CD4-positive, alpha-beta T cell treated with Interleukin-6 at 100 ng/mL for 8 hours (primary cell): ENCODE results near the gene NEK1.
"Not testable (repeated sequence)": the region's sequence is repeated elsewhere in the genome, so short reads cannot be mapped to it uniquely, and the experiment has no call there.

Experiments used
- DNase-seq: peaks from one replicate; pipeline ENCODE4 v3.0.0-alpha.2; 2020; ENCODE audit warnings: mixed read lengths, low spot score

The NEK1 gene

GRCh38 chr4:169626331-169627282 is 14.2 kb upstream of the NEK1 start:
- DNase-seq, result no peak

DNA sequence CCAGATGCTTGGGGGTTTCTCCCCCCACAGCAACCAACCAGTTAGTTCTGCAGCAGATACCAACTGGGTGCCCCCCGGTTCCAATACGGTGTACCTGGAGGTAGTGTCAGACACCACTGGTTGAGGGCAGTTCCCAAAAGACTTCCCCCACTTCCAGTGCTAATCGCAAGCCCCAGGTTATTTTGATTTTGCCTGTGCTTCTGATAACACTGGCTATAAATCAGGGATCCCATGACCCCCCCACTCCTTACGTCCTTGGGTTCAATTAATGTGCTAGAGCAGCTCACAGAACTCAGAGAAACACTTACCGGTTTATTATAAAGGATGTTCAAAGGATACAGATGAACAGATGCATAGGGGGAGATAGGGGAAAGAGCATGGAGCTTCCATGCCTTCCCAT is 13.5 kb upstream of the NEK1 start:
- DNase-seq, result no peak

DNA sequence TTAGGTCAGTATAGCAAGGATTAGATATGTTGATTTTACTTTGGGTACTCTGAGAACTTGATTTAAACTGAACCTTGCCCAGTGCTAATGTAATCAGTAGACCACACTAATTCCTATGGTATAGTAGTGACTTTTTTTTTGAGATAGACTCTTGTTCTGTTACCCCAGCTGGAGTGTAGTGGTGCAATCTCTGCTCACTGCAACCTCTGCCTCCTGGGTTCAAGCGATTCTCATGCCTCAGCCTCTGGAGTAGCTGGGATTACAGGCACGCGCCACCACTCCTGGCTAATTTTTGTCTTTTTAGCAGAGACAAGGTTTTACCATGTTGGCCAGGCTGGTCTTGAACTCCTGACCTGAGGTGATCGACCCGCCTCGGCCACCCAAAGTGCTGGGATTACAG is 11.6 kb upstream of the NEK1 start:
- not testable (repeated sequence) for DNase-seq

DNA sequence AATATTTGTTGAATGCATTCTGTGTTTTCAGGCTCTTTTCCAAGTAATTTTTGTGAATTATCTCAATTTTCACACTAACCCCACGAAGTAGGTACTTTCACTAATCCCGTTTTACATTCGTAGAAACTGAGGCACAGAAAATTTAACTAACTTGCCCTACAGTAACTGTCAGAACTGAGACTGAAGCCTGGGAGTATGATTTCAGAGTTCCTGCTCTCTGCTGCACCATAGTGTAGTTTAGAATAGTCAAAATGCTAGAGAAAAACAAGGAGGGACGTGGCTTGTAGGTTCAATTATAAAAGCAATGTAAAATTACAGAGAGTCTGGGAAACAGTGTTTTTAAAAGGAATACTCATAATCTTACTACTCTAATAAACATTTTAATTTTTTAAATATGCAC is 10.2 kb upstream of the NEK1 start:
- no peak for DNase-seq

- peak; percentile 69 for DNase-seq
These were observed 9.5 kb upstream of the NEK1 start for GRCh38 chr4:169621731-169622492.

GRCh38 chr4:169620880-169621248 is 8.5 kb upstream of the NEK1 start:
- DNase-seq, result no peak

DNA sequence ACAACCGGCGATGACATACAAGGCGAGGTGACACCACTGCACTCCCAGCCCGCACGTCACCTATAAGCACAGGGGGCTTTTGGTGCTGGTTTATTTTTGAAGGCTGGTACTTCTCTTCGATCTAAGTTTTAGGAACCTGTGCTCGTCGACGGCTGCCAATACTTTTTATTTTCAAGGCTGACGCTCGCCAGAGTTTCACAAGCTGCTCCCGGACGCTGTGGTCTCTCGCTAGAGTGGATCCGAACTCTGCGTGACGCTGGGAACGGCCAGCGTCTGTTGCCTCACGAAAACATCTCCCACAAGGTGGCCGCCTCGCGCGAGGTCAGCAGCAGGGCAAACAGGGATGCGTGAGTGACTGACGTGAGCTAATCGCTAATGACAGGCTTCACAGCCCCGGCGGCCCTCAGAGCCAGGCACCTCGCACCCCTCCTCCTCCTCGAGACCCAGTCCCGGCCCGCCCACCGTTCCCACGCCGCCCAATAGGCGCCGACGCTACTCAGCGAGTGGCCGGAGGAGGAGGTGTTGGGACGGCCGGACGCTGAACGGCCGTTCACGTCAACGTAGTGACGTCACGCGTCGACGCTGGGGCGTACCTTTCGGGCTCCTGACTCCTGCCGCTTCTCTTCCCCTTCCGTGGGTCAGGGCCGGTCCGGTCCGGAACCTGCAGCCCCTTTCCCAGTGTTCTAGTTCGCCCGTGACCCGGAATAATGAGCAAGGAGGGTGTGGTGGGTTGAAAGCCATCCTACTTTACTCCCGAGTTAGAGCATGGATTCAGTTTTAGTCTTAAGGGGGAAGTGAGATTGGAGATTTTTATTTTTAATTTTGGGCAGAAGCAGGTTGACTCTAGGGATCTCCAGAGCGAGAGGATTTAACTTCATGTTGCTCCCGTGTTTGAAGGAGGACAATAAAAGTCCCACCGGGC is 7.8 kb upstream of the NEK1 start, which contains the start of gene CLCN3:
Gene CLCN3, plus strand, starts transcription at position 621 of the 922 bp plus-strand sequence. CDS start 15,351 bp downstream, outside the sequence.
- peak; percentile 90 for DNase-seq

DNA sequence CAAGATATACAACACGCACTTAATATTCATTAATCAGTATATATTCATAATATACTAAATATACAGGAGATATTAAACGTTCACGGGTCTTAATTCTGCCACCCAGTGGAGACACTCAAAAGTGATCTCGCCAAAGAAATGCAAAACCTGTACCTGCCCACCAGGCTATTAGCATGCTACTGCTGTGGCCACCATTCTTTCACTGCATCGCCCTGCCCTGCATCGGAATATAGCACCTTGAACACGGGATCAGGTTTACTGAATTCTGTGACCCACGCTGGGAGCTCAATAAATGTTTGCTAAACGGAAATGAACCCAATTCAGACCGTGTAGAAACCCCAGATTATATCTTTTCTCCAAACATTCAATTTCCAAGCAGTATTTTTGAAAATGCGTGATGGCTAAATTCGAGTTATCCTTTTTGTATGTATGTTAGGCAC is 7.2 kb upstream of the NEK1 start:
- DNase-seq, result peak; percentile 61

DNA sequence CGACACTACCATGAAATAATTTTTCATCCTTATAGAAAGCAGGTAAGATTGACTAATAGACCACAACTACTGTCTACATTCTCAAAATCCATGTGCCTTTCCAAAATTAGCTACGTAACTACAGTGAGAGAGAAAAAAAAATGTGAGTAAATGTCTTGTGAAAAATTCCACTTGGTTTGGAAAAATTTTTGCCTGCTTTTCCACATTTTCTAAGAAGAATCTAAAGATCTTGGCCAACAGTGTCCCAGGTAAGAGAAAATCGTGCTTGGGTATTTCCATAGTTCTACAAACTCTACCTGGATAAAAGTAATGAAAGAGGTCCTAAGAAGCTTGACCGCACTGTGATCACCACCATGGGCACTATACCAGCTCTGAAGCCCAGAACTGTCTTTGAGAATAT is 6.6 kb upstream of the NEK1 start:
- DNase-seq, result no peak

DNA sequence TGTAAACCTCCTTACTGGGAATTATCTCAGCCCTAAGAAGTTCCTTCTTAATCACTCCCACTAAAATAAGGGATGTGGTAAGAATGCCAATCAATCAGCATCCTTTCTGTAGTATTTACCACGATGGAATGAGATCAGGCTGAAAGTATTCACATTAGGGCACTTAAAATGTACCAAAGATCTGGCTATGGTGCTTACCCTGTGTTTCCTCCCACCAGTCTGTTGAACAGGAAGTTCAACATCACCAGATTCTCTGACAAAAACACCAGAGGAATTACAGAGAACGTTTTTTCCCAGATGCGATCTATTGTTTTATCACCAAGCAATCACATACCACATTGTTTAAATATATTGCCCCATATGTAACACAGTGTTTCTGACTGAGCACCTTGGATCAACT is 5.9 kb upstream of the NEK1 start:
- DNase-seq, result peak; percentile 22

GRCh38 chr4:169617306-169617705 is 4.9 kb upstream of the NEK1 start:
- DNase-seq, result no peak

GRCh38 chr4:169616846-169617245 is 4.5 kb upstream of the NEK1 start:
- DNase-seq, result no peak

GRCh38 chr4:169615467-169616106 is 3.2 kb upstream of the NEK1 start:
- no peak for DNase-seq

- DNase-seq, result peak; percentile 69
These were observed 782 bp upstream of the NEK1 start for GRCh38 chr4:169612871-169613859.

GRCh38 chr4:169611157-169611556 is 1.2 kb downstream of the NEK1 start:
- no peak for DNase-seq

DNA sequence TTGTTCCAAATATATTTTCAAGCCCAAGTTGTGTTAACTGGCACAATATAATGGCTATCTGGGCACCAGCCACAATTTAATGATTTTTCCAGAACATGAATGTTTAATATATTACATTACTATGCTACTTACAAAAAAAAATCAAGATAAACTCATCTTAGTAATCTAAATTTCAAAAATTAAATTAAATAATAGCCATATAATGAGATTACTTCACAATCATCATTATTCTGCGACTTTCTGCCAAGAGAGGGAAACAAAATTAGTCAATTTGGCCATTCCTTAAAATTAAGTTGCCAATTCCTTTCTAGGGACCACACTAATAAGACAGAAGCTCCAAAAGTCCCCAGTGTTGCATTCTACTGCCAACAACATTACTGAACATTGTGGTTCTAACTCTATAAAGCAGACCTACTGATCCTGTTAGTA is 7.5 kb downstream of the NEK1 start:
- DNase-seq, result no peak

DNA sequence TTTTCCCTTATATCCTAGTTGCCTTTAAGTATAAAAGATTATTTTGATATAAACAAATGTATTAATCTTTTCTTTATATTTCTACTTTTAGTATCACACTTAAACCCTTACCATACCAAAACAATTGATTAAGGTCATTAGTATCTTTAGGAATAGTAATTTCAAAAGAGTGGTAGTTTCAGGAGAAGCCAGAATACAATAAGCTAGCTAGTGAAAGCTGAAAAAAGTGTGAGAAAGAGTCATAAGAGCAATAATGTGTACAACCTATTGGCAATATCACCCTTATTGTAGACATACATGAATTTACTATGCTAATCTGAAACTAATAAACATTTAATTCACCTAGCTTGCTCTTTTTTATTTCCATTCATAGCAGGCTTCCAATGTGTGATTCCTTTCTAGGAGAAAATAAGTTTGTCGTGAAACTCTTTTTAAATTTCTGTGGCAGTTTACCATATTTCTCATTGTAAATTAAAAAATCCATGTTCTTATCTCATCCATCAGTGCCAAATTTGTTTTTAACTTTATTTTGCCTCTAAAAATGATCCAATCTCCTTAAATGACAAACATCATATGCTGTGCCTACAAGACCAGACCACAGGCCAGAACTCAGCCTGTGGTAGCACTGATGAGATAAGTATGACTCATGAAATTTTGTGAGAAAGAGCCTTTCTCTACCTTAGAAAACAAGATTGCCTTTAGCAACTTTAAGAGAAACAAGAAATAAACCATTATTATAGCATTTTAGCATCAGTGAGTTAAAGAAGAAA is 8.1 kb downstream of the NEK1 start:
- no peak for DNase-seq

- no peak for DNase-seq
These were observed 9.1 kb downstream of the NEK1 start for GRCh38 chr4:169603312-169603711.
